Amniotic epithelial cell (primary cell): ENCODE data around the gene ITGA1.

ENCODE experiments used
- DNase-seq: peaks from one replicate; pipeline ENCODE4 v3.0.0-alpha.2; 2010; ENCODE audit warnings: low read depth

The ITGA1 gene

GRCh38 chr5:52998552-52999313 lies 211.0 kb downstream of the ITGA1 start:
- peak; percentile 28 for DNase-seq

- DNase-seq: peak; percentile 89
Observed at GRCh38 chr5:52999344-52999949, 211.7 kb downstream of the ITGA1 start.

DNA sequence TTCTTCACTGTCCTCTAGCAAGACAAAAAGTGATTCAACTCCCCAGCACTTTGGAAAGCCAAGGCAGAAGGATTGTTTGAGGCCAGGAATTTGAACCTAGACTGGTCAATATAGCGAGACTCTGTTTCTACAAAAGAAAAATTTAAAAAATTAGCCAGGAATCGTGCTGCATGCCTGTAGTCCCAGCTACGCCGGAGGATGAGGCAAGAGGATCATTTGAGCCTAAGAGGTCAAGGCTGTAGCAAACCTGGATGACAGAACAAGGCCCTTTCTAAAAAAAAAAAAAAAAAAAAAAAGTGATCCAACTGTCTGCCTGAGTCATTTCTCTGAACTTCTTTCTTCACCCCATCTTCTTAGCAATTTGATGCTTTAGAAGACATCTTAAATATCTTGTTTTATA lies 213.8 kb downstream of the ITGA1 start:
- no peak for DNase-seq

GRCh38 chr5:53002491-53002890 lies 214.8 kb downstream of the ITGA1 start:
- no peak for DNase-seq

- no peak for DNase-seq
Observed at GRCh38 chr5:53003144-53003543, 215.4 kb downstream of the ITGA1 start.

DNA sequence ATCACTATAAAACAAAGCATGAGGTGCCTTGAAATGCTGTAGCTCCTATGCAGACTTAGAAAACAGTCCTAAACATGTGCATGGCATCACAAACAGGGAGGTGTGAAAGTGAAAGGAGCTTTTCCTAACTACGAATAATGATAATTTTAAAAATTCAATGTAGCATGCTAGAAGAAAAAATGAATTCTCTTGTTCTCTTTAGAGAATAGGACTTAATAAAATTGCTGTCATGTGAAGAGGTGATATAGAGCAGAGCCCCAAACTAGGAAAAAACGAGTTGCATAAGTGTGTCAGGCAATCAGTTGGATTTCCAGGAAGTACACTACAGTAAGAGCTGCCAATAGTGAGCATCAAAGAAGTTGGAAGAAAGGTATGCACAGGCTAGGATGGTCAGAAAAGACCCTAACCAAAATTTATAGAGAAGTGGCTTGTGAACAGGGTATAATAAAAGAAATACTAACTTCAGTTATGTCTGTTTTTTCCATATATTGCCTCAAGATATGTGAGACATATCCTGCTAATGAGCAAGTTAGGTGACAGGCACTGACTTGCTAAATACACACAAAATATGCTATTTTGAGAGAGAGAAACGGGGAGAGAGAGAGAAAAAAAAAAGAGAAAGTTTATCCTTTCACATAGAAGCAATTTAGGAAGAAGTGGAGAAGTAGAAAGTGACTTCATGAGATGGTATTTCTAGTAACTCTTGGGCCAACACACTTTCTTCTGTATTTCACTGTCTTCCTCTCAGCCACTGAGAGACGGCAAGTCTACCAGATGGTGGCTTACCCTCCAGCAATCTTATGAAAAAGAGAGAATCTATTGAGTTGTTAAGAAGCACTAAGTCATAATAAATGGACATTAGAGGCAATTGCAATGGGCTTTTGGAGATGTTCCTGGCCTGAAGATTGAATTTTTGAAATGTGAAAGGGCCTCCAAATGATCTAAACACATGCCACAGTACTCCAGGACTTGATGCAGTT lies 219.5 kb downstream of the ITGA1 start:
- DNase-seq: peak; percentile 42

GRCh38 chr5:53008751-53009150 lies 221.0 kb downstream of the ITGA1 start:
- peak; percentile 57 for DNase-seq
